A549 treated with Mapracorat at 1 μM for 4 hours (cell line): Measurements from ENCODE around the gene ITFG1. TPM values are rescaled to one million over a fixed set of nuclear protein-coding genes. Genes with fewer than 3 reads are reported as not detected.

ENCODE experiments used
- total RNA-seq: library from RNA; stranded (reverse); fragments of 200-300 nt; extraction: Qiagen RNA extraction; gene quantifications from 5 replicates; pipeline ENCODE4 v1.2.3, GENCODE V29; 2022

Gene ITFG1
- total RNA-seq, result 37.7 to 43.4 TPM (median 43.1 TPM) in 5 replicates

DNA sequence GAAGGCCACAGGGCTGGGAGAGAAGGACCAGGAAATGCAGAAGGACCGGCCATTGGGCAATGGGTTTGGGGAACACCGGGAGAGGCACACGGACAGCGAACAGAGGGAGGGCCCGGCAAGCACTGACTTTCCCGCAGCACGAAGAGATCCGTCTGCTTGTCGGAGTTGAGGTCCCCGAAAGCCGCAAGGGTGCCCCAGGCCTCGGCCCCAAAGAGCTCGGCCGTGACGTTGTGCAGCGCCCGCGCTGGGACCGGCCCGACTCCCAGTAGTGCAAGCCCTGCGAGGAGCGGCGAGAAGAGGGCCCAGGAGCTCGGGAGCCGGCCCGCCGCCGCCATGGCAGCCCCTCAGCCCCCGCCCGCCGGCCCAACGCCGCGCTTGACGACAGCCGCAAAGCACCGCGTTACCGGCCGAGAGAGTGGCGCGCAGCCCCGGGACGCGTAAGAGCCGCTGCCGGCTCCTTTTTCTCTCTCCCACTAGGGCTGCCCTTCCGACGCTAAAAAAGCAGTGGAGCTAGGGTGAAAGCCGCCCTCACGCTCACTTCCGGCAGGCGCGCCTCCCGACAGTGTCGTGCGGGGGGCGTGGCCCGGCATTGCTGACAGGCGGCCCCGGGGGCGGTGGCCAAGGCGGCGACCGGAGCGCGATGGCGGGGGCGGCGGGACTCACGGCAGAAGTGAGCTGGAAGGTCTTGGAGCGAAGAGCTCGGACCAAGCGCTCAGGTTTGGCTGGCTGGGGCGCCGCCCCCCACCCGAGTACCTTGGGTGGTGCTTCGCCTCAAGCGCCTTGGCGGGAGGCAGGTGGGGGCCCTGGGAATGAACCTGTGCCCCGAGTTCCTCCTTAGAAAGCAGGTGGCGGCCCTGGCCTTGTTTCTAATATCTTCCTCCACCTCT is at the start of gene ITFG1, which contains the start of gene PHKB:
TSS of gene ITFG1 (minus strand) at position 353 of the 887 bp plus-strand sequence. CDS start at position 335, 18 bp downstream.
TSS of gene PHKB (plus strand) at position 621 of the 887 bp plus-strand sequence. CDS start at position 641, 20 bp downstream.

DNA sequence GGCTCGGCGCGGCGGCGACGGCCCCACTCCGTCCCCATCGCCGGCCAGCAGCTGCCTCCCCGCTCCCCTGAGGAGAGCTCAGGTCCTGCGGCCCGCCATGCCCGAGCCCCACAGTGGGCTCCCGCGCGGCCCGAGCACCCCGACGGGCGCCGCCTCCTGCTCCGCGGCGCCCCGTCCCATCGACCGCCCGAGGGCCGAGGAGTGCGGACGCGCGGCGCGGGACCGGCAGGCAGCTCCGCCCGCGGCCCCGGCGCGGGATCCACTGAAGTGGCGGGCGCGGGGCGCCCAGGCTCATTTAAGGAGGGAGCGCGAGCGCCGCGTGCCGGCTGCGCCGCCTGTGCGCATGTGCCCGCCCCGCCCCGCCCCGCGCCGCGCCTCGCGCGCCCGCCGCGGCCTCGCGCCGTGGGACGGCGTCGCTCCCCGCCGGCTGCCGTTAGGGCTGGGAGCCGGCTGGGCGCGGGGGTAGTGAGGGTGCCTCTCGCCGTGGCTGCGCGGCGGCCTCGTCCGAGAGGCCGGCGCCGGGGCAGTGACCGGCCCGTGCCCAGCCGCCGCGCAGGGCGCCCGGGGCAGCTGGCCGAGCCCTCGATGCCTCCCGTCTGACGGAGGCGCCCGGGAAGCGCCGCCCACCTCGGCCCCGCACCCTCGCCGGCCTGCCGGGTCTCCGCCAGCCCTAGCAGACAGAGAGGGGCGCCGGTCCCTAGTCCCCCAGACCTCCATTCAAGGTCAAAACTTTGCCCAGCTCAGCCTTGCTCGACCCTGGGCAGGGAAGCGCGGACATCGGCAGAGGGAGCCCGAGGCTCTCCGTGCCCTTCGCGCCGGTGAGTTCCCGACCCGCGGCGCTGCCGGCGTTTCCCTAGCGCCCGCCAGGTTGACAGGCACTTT is 316.9 kb downstream of the ITFG1 start, which contains the start of gene NETO2:
TSS of gene NETO2 (minus strand) at position 269 of the 882 bp plus-strand sequence. CDS start 333 bp downstream, outside the sequence.

Other genes starting within 250 kb of the ITFG1 start
- gene PHKB, start 268 bp upstream of the ITFG1 start, total RNA-seq, result 24.3 to 35.9 TPM (median 30.7 TPM) in 5 replicates